Esophagus (tissue), 2 donors: ENCODE results near the gene DOCK6. TPM values are rescaled to one million over a fixed set of nuclear protein-coding genes. Genes with fewer than 3 reads are reported as not detected.
A peak's percentile ranks its signal among the peaks of the same experiment; 100 is the strongest.

Source experiments
- H3K27ac ChIP-seq, 2 donors: one replicate each; pipeline ENCODE4 v1.5.1; 2013; ENCODE audit warnings: low read depth in 2 of 2, mild to moderate bottlenecking in 2 of 2, inconsistent platforms in 1 of 2, low read length in 1 of 2, moderate library complexity in 1 of 2
- H3K27me3 ChIP-seq, 2 donors: one replicate each; pipeline ENCODE4 v1.6.1; 2013; ENCODE audit warnings: low read length in 2 of 2, control low read depth in 1 of 2, mild to moderate bottlenecking in 1 of 2; ENCODE audit not compliant: insufficient read depth in 2 of 2, control insufficient read depth in 1 of 2
- H3K36me3 ChIP-seq, 2 donors: one replicate each; pipeline ENCODE4 v1.6.1; 2013; ENCODE audit warnings: low read length in 1 of 2; ENCODE audit not compliant: control insufficient read depth in 2 of 2, insufficient read depth in 2 of 2
- H3K4me1 ChIP-seq, 2 donors: one replicate each; pipeline ENCODE4 v1.6.1; 2013; ENCODE audit warnings: low read length in 1 of 2; ENCODE audit not compliant: control insufficient read depth in 2 of 2, insufficient read depth in 2 of 2
- H3K4me3 ChIP-seq, 2 donors: one replicate each; pipeline ENCODE4 v1.5.1; 2013; ENCODE audit warnings: low read length in 2 of 2, mild to moderate bottlenecking in 2 of 2, low read depth in 1 of 2, moderate library complexity in 1 of 2
- H3K9me3 ChIP-seq, 2 donors: one replicate each; pipeline ENCODE4 v1.6.1; 2013; ENCODE audit warnings: mild to moderate bottlenecking in 2 of 2, low read depth in 1 of 2, low read length in 1 of 2, moderate library complexity in 1 of 2; ENCODE audit not compliant: control insufficient read depth in 2 of 2, insufficient read depth in 1 of 2
- WGBS, 2 donors: extraction: QIAGEN DNeasy Blood & Tissue Kit; methylation state at CpG; one replicate each; pipeline ENCODE4 v1.1.7; 2013; 5-methylcytosine and 5-hydroxymethylcytosine counted together
- polyA plus RNA-seq, 2 donors: library from polyadenylated mRNA; stranded (reverse); fragments of 200-250 nt; gene quantifications; one replicate each; pipeline ENCODE4 v1.2.3, GENCODE V29; 2013
- donor health status: healthy with polysubstance abuse.
- donor health status: Bipolar disorder and iron deficiency.

DOCK6 gene, protein sequence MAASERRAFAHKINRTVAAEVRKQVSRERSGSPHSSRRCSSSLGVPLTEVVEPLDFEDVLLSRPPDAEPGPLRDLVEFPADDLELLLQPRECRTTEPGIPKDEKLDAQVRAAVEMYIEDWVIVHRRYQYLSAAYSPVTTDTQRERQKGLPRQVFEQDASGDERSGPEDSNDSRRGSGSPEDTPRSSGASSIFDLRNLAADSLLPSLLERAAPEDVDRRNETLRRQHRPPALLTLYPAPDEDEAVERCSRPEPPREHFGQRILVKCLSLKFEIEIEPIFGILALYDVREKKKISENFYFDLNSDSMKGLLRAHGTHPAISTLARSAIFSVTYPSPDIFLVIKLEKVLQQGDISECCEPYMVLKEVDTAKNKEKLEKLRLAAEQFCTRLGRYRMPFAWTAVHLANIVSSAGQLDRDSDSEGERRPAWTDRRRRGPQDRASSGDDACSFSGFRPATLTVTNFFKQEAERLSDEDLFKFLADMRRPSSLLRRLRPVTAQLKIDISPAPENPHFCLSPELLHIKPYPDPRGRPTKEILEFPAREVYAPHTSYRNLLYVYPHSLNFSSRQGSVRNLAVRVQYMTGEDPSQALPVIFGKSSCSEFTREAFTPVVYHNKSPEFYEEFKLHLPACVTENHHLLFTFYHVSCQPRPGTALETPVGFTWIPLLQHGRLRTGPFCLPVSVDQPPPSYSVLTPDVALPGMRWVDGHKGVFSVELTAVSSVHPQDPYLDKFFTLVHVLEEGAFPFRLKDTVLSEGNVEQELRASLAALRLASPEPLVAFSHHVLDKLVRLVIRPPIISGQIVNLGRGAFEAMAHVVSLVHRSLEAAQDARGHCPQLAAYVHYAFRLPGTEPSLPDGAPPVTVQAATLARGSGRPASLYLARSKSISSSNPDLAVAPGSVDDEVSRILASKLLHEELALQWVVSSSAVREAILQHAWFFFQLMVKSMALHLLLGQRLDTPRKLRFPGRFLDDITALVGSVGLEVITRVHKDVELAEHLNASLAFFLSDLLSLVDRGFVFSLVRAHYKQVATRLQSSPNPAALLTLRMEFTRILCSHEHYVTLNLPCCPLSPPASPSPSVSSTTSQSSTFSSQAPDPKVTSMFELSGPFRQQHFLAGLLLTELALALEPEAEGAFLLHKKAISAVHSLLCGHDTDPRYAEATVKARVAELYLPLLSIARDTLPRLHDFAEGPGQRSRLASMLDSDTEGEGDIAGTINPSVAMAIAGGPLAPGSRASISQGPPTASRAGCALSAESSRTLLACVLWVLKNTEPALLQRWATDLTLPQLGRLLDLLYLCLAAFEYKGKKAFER (N-terminal part only)
- polyA plus RNA-seq: 10 to 100 TPM; 25.8 to 53.5 TPM

DNA sequence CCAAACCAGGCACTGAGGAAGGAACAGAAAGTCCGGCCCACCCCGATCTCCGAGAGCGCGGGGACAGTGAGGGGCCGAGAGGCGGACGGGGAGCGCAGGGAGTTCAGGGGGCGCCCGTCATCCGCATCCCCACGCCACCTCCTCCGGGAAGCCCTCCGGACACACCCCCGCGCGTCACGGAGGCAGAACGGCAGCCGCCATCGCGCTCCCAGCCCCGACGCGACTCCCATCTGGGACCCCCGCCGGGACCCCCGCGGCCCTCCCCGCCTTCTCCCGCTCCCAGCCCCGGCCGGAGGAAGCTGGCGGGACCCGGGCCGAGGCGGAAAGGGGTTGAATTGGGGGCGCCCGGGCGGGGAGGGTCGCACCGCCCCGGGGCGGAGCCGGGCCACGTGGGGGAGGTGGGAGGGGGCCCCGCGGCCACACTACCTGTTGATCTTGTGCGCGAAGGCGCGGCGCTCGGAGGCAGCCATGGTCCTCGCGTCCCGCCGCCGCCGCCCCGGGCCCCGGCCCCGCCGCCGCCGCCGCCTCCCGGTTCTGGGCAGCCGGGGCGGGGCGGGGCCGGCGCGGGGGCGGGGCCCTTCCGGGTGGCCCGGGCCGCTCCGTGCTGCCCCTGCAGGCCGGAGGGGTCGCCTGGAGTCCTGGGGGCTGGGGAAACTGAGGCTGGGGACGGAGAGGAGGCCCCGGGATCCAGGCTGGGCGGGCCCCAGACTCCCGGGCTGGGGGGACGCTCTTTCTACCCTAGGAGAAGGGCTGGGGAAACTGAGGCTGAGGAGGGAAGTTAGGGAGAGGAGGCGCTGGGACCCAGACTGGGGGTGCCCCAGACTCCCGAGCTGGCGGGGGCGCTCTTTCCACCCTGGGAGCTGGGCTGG is at the start of gene DOCK6:
Gene DOCK6, minus strand, starts transcription at position 554 of the 869 bp plus-strand sequence. Its CDS starts 84 bp downstream, at position 470.
- WGBS, 2 donors: 2 to 3% methylated on average over 50 to 91 of the region's 91 CpGs

GRCh38 chr19:11306337-11306736 is 44.0 kb upstream of the DOCK6 start:
- H3K36me3 ChIP-seq: no peaks in the 10 kb centered on the region
- H3K4me1 ChIP-seq: no peaks in the 10 kb centered on the region
- H3K27me3 ChIP-seq: no peaks in the 10 kb centered on the region
- H3K27ac ChIP-seq: no peak overlapping the region
- H3K9me3 ChIP-seq: no peaks in the 10 kb centered on the region
- no peak overlapping the region for H3K4me3 ChIP-seq
- 75 to 77% methylated on average over 9 of the region's 9 CpGs for WGBS, 2 donors

More for the DNA sequence above, at the start of gene DOCK6:
- H3K27me3 ChIP-seq: no peaks in the 10 kb centered on the region
- H3K9me3 ChIP-seq: no peaks in the 10 kb centered on the region
- H3K27ac ChIP-seq: peak within 1 kb of the TSS; percentile 66 to 76
- H3K4me1 ChIP-seq: peaks cover 3 to 12% of the 10 kb centered on the region in 2 donors
- H3K36me3 ChIP-seq: no peaks in the 10 kb centered on the region
- peak within 1 kb of the TSS; percentile 71 to 74 for H3K4me3 ChIP-seq

- WGBS, 2 donors: 63 to 79% methylated on average over 5 of the region's 5 CpGs
Observed at GRCh38 chr19:11304936-11305335, 42.6 kb upstream of the DOCK6 start.

DNA sequence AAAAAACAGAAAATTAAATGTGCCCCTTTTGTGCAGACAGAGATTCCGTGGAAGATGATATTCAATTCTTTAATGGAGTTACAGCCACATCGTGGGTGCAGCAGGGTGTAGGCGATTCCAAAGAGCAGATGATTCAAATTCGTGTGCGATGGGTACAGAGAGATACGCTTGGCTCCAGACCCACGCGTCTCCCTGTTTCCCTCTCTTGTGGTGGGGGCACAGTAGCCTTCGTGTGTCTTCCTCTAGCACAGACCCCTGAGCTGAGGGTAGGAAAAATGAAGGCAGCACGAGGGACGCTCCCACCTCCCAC is 38.4 kb upstream of the DOCK6 start:
- H3K4me1 ChIP-seq: no peaks in the 10 kb centered on the region
- no peaks in the 10 kb centered on the region for H3K9me3 ChIP-seq
- no peaks in the 10 kb centered on the region for H3K27me3 ChIP-seq
- WGBS, 2 donors: 86 to 92% methylated on average over 11 of the region's 11 CpGs
- no peaks in the 10 kb centered on the region for H3K36me3 ChIP-seq
- H3K27ac ChIP-seq: no peak overlapping the region
- no peak overlapping the region for H3K4me3 ChIP-seq

More at GRCh38 chr19:11304936-11305335, 42.6 kb upstream of the DOCK6 start:
- H3K4me1 ChIP-seq: no peaks in the 10 kb centered on the region
- no peaks in the 10 kb centered on the region for H3K9me3 ChIP-seq
- no peaks in the 10 kb centered on the region for H3K36me3 ChIP-seq
- H3K4me3 ChIP-seq: no peak overlapping the region
- H3K27me3 ChIP-seq: no peaks in the 10 kb centered on the region
- H3K27ac ChIP-seq: no peak overlapping the region

GRCh38 chr19:11299946-11300810 is 37.9 kb upstream of the DOCK6 start:
- no peaks in the 10 kb centered on the region for H3K9me3 ChIP-seq
- no peak overlapping the region for H3K4me3 ChIP-seq
- H3K27me3 ChIP-seq: no peaks in the 10 kb centered on the region
- H3K27ac ChIP-seq: no peak overlapping the region
- 73 to 77% methylated on average over 8 of the region's 8 CpGs for WGBS, 2 donors
- H3K36me3 ChIP-seq: no peaks in the 10 kb centered on the region
- no peaks in the 10 kb centered on the region for H3K4me1 ChIP-seq

- Histone ChIP-seq H3K27ac (peak overlapping the region in 1 of 2 donors; percentile 27), H3K4me1 (peaks cover 0 to 2% of the 10 kb centered on the region in 2 donors)
- WGBS, 2 donors: 47 to 49% methylated on average over 7 of the region's 7 CpGs
Observed at GRCh38 chr19:11296264-11296663, 33.9 kb upstream of the DOCK6 start.

GRCh38 chr19:11295665-11296245 is 33.4 kb upstream of the DOCK6 start, which contains the start of gene TSPAN16:
Gene TSPAN16, plus strand, starts transcription at chr19:11296160. Its CDS starts 138 bp downstream, at chr19:11296298.
- Histone ChIP-seq H3K27me3 (no peaks in the 10 kb centered on the region), H3K36me3 (no peaks in the 10 kb centered on the region), H3K9me3 (no peaks in the 10 kb centered on the region), H3K27ac (peak within 1 kb of the TSS in 1 of 2 donors; percentile 27), H3K4me3 (no peak within 1 kb of the TSS), H3K4me1 (peaks cover 0 to 2% of the 10 kb centered on the region in 2 donors)
- 79 to 81% methylated on average over 8 of the region's 8 CpGs for WGBS, 2 donors

More at GRCh38 chr19:11296264-11296663, 33.9 kb upstream of the DOCK6 start:
- Histone ChIP-seq H3K36me3 (no peaks in the 10 kb centered on the region), H3K27me3 (no peaks in the 10 kb centered on the region), H3K4me3 (no peak overlapping the region), H3K9me3 (no peaks in the 10 kb centered on the region)

DNA sequence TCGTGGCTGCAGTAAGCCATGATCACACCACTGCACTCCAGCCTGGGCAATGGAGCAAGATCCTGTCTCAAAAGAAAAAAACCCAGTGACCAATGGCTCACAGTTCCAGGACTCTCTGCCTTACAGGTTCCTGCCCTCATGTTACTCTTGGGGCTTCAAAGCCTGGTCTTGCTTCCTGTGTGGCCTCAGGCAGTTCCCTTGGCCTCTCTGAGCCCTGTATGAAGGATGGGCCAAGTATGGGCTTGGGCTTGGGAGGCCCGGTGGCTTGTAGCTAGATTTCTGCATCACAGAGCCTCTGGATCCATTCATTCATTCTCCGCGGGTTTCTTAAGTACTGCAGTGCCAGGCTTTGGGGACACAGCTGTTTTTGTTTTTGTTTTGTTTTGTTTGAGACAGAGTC is 32.9 kb upstream of the DOCK6 start:
- H3K9me3 ChIP-seq: no peaks in the 10 kb centered on the region
- no peaks in the 10 kb centered on the region for H3K27me3 ChIP-seq
- WGBS, 2 donors: 75 to 87% methylated on average over 4 of the region's 4 CpGs
- H3K27ac ChIP-seq: peak overlapping the region in 1 of 2 donors; percentile 9
- no peaks in the 10 kb centered on the region for H3K36me3 ChIP-seq
- H3K4me1 ChIP-seq: peaks cover 0 to 2% of the 10 kb centered on the region in 2 donors
- no peak overlapping the region for H3K4me3 ChIP-seq
